Smooth muscle cell (in vitro differentiated cells): ENCODE measurements around the gene GNAQ. TPM values are rescaled to one million over a fixed set of nuclear protein-coding genes. Genes with fewer than 3 reads are reported as not detected.
"Not testable (repeated sequence)": the region's sequence is repeated elsewhere in the genome, so short reads cannot be mapped to it uniquely, and the experiment has no call there.

Source experiments
- DNase-seq: peaks from one replicate; lab custom pipeline; 2025; ENCODE audit not compliant: unreplicated experiment; lab: John Stamatoyannopoulos, UW
- H2AFZ ChIP-seq: fragments of 200-600 bp; sonication (generic); 2 replicates; pipeline ENCODE4 v1.6.0; 2016; ENCODE audit warnings: antibody characterized with exemption, low read depth, mild to moderate bottlenecking
- H3F3A ChIP-seq: fragments of 200-600 bp; sonication (generic); 2 replicates; pipeline ENCODE4 v1.6.0; 2017; ENCODE audit warnings: antibody characterized with exemption, low read depth
- H3K27ac ChIP-seq: fragments of 200-600 bp; sonication (generic); 2 replicates; pipeline ENCODE4 v1.5.1; 2016; ENCODE audit warnings: low read depth, mild to moderate bottlenecking
- H3K27me3 ChIP-seq: fragments of 200-600 bp; sonication (generic); 2 replicates; pipeline ENCODE4 v1.6.1; 2016; ENCODE audit warnings: low read depth, mild to moderate bottlenecking
- H3K36me3 ChIP-seq: fragments of 200-600 bp; sonication (generic); 2 replicates; pipeline ENCODE4 v1.5.1; 2016; ENCODE audit warnings: low read depth
- H3K4me1 ChIP-seq: fragments of 200-600 bp; sonication (generic); 2 replicates; pipeline ENCODE4 v1.5.1; 2016; ENCODE audit warnings: low read depth
- H3K4me2 ChIP-seq: fragments of 200-600 bp; sonication (generic); 2 replicates; pipeline ENCODE4 v1.6.0; 2016; ENCODE audit warnings: mild to moderate bottlenecking
- H3K4me3 ChIP-seq: fragments of 200-600 bp; sonication (generic); 2 replicates; pipeline ENCODE4 v1.5.1; 2016; ENCODE audit warnings: mild to moderate bottlenecking
- H3K79me2 ChIP-seq: fragments of 200-600 bp; sonication (generic); 2 replicates; pipeline ENCODE4 v1.6.0; 2016; ENCODE audit warnings: low read depth, mild to moderate bottlenecking
- H3K9ac ChIP-seq: fragments of 200-600 bp; sonication (generic); 2 replicates; pipeline ENCODE4 v1.6.0; 2016; ENCODE audit warnings: low read depth
- H3K9me3 ChIP-seq: fragments of 200-600 bp; sonication (generic); replicated peaks from 2 replicates; pipeline ENCODE4 v1.5.1; 2016; ENCODE audit warnings: low read depth
- H4K20me1 ChIP-seq: fragments of 200-600 bp; sonication (generic); 2 replicates; pipeline ENCODE4 v1.6.0; 2016; ENCODE audit warnings: low read depth
- WGBS: methylation state at CpG from one replicate; pipeline ENCODE4 v1.1.7; 2016; ENCODE audit warnings: low lambda C conversion rate; 5-methylcytosine and 5-hydroxymethylcytosine counted together
- polyA plus RNA-seq: library from polyadenylated mRNA; unstranded; fragments of >200 nt; fragmentation: Nextera tagmentation; extraction: Ambion mirVana; gene quantifications from 2 replicates; pipeline ENCODE4 v1.2.1, GENCODE V29; 2016
- total RNA-seq: library from RNA; depleted of rRNA; stranded (reverse); fragments of >200 nt; gene quantifications from 2 replicates; pipeline ENCODE4 v1.2.3, GENCODE V29; 2014
- TF ChIP-seq, protein P1 (sequence below): fragments of 200-600 bp; sonication (generic); IDR thresholded peaks from 2 replicates; pipeline ENCODE4 v1.5.1; 2017; ENCODE audit warnings: borderline replicate concordance, mild to moderate bottlenecking, antibody characterized with exemption; ENCODE audit not compliant: insufficient read depth, poor library complexity, severe bottlenecking

GNAQ gene
- total and polyA plus RNA-seq, 2 experiments from 2014 or later, result 12.5 to 41.4 TPM

DNA sequence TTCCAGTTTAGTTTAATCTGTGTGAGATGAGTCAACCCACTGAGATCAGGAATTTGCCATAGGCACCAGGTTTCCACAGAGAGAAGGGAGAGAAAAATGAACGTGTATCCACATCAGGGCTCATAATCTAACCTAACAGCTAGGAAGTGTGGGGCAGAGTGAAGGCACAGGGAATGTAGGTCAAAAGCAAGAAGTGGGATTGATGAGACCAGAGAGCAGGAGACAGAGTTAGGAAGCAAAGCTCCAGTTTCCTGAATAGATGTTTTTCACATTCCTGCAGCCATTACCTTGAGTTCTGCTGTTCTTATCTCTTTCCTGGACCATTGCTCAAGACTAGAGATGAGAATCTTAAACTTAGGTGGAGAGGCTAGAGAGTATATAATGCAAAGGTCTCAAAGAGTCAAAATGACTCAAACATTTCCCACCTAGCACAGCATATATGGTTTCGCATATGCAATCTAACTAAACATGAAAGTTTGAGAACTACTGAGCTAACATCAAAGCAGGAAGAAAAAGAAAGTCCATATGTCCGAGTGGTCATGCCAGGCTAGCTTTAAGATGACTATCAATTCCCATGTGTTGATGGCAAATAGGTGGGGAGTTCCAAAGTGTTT, 41.1 kb upstream of the GNAQ start:
- TF ChIP-seq, protein P1, sequence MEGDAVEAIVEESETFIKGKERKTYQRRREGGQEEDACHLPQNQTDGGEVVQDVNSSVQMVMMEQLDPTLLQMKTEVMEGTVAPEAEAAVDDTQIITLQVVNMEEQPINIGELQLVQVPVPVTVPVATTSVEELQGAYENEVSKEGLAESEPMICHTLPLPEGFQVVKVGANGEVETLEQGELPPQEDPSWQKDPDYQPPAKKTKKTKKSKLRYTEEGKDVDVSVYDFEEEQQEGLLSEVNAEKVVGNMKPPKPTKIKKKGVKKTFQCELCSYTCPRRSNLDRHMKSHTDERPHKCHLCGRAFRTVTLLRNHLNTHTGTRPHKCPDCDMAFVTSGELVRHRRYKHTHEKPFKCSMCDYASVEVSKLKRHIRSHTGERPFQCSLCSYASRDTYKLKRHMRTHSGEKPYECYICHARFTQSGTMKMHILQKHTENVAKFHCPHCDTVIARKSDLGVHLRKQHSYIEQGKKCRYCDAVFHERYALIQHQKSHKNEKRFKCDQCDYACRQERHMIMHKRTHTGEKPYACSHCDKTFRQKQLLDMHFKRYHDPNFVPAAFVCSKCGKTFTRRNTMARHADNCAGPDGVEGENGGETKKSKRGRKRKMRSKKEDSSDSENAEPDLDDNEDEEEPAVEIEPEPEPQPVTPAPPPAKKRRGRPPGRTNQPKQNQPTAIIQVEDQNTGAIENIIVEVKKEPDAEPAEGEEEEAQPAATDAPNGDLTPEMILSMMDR, result no peak
- no peaks in the 10 kb centered on the region for H3F3A ChIP-seq
- no peaks in the 10 kb centered on the region for H3K27me3 ChIP-seq
- no peaks in the 10 kb centered on the region for H3K4me1 ChIP-seq
- no peak for DNase-seq
- no peak overlapping the region for H3K4me2 ChIP-seq
- no peaks in the 10 kb centered on the region for H3K9me3 ChIP-seq
- H3K36me3 ChIP-seq, result no peaks in the 10 kb centered on the region
- no peak overlapping the region for H3K27ac ChIP-seq
- no peak overlapping the region for H3K9ac ChIP-seq
- H3K79me2 ChIP-seq, result no peaks in the 10 kb centered on the region
- 88% methylated on average over 3 of the region's 3 CpGs for WGBS
- no peaks in the 10 kb centered on the region for H4K20me1 ChIP-seq
- H2AFZ ChIP-seq, result no peak overlapping the region
- H3K4me3 ChIP-seq, result no peak overlapping the region

DNA sequence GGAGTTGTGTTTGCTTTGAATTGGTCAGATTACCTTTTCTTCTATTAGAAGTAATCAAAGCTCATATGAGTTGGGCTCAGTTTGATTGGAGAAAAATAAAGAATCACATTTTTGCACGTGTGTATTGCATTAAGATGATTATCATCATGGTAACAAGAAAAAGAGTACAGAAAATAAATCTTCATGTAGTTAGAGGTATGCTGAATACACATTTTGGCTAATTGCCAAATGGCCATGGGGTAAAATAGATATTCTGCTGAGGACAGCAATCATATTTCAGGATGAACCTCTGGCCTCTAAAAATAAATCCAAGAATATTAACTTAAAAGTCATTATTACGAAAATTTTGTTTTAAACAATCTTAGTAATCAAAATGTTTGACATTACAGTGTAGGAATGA, 38.9 kb upstream of the GNAQ start:
- H4K20me1 ChIP-seq, result no peaks in the 10 kb centered on the region
- no peak overlapping the region for H3K27ac ChIP-seq
- H3F3A ChIP-seq, result no peaks in the 10 kb centered on the region
- no peaks in the 10 kb centered on the region for H3K36me3 ChIP-seq
- 71% methylated on average over 2 of the region's 2 CpGs for WGBS
- no peak overlapping the region for H2AFZ ChIP-seq
- no peaks in the 10 kb centered on the region for H3K27me3 ChIP-seq
- H3K79me2 ChIP-seq, result no peaks in the 10 kb centered on the region
- no peaks in the 10 kb centered on the region for H3K4me1 ChIP-seq
- no peak overlapping the region for H3K4me3 ChIP-seq
- no peaks in the 10 kb centered on the region for H3K9me3 ChIP-seq
- TF ChIP-seq, protein P1, result no peak
- DNase-seq, result no peak
- H3K4me2 ChIP-seq, result no peak overlapping the region
- no peak overlapping the region for H3K9ac ChIP-seq

DNA sequence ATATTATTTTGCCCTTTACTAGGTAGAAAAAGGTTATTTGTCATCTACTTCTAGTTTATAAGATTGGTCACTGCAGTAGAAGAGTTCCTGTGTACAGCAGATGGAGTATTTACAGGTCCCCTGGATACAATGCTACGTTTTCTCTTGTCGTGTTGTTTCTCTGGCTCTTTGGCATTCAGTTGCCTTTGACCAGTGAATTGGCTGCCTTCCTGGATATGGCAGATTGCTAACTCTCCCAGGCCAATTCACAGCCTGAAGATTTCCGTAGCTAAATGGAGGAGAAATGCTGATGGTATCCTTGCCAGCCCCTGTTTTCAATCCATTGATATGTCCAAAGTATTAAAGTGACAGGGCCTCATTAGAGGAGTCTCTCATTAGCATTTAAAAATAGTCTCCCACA, 32.5 kb upstream of the GNAQ start:
- Histone ChIP-seq H3F3A (no peaks in the 10 kb centered on the region), H3K27ac (no peak overlapping the region), H3K9me3 (no peaks in the 10 kb centered on the region), H3K9ac (no peak overlapping the region), H3K4me2 (no peak overlapping the region), H3K36me3 (no peaks in the 10 kb centered on the region), H3K79me2 (no peaks in the 10 kb centered on the region), H3K4me3 (no peak overlapping the region), H3K27me3 (no peaks in the 10 kb centered on the region), H4K20me1 (no peaks in the 10 kb centered on the region), H2AFZ (no peak overlapping the region), H3K4me1 (no peaks in the 10 kb centered on the region)
- TF ChIP-seq, protein P1, result no peak
- no peak for DNase-seq
- WGBS, result 92% methylated on average over 3 of the region's 3 CpGs

DNA sequence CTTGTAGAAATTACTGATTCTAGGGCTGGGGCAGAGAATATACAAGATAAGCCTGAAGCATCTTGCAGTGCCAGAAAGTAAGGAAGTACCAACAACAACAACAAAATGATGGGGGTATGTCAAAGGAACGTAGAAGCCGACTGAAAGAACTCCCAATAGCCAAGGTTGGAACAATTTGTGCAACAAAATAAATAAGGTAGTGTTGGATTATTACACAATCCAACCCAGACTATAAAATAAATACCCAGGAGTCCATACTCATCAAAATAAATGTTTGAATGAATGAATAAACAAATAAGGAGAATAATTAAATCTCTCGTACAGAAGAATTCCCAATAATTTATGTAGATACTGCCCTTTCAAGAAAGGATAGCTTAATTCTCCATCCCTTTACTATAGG, 31.1 kb upstream of the GNAQ start:
- WGBS, result 94% methylated on average over 3 of the region's 3 CpGs
- H3K9ac ChIP-seq, result no peak overlapping the region
- TF ChIP-seq, protein P1, result no peak

DNA sequence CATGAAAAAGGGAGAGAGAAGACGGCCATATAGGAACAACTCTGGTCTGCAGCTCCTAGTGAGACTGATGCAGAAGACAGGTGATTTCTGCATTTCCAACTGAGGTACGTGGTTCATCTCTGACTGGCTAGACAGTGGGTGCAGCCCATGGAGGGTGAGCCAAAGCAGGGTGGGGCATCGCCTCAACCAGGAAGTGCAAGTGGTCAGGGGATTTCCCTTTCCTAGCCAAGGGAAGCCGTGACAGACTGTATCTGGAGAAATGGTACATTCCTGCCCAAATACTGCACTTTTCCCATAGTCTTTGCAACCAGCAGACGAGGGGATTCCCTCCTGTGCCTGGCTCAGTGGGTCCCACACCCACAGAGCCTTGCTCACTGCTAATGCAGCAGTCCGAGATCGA, 22.6 kb upstream of the GNAQ start:
- not testable (repeated sequence) for H3K79me2 ChIP-seq, H2AFZ ChIP-seq, H3K4me1 ChIP-seq, H3F3A ChIP-seq, H3K9ac ChIP-seq, H3K27me3 ChIP-seq, H3K4me3 ChIP-seq, H3K4me2 ChIP-seq, H3K9me3 ChIP-seq, H4K20me1 ChIP-seq, DNase-seq, H3K36me3 ChIP-seq, H3K27ac ChIP-seq
- 92% methylated on average over 7 of the region's 7 CpGs for WGBS

More for the DNA sequence above, 31.1 kb upstream of the GNAQ start:
- H3K36me3 ChIP-seq, result no peaks in the 10 kb centered on the region
- H3K9me3 ChIP-seq, result no peaks in the 10 kb centered on the region
- H2AFZ ChIP-seq, result no peak overlapping the region
- H3K27ac ChIP-seq, result no peak overlapping the region
- H3K27me3 ChIP-seq, result no peaks in the 10 kb centered on the region
- no peaks in the 10 kb centered on the region for H3K79me2 ChIP-seq
- DNase-seq, result no peak
- no peak overlapping the region for H3K4me2 ChIP-seq
- H3K4me3 ChIP-seq, result no peak overlapping the region
- no peaks in the 10 kb centered on the region for H3K4me1 ChIP-seq
- H4K20me1 ChIP-seq, result no peaks in the 10 kb centered on the region
- H3F3A ChIP-seq, result no peaks in the 10 kb centered on the region
